K562 (cell line): ENCODE measurements around the gene PRDM16. TPM values are rescaled to one million over a fixed set of nuclear protein-coding genes. Genes with fewer than 3 reads are reported as not detected.

Experiments used
- ATAC-seq: fragments of 200-7000 bp; cut with Tn5 transposase; 3 replicates; pipeline ENCODE4 v1.9.1; 2020; ENCODE audit warnings: moderate library complexity
- BruUV-seq: library from RNA; stranded (reverse); fragments of 400-500 nt; replicated peaks from 2 replicates; lab custom pipeline; 2021; lab: Mats Ljungman, UMichigan
- CTCF ChIA-PET: fragments of 300-600 bp; formaldehyde crosslinking; extraction: SDS; loops from one replicate; lab custom pipeline; 2021; ENCODE audit warnings: low intra/inter-chr PET ratio; lab: Yijun Ruan, JAX
- POLR2A ChIA-PET: fragments of 300-600, 350-650 bp; sonication (Branson Sonifier 250); formaldehyde crosslinking; extraction: SDS; loops from one replicate; lab custom pipeline; 2021; ENCODE audit warnings: antibody characterized with exemption, inconsistent platforms; lab: Yijun Ruan, JAX
- DNase-seq, 4 experiments: peaks; one replicate each; pipeline versions ENCODE4 v3.0.0 to v3.0.0-alpha.2; 2011 to 2018; ENCODE audit warnings: low spot score in 3 of 4, mixed read lengths in 3 of 4; ENCODE audit errors: extremely low read depth in 1 of 4
- FAIRE-seq: peaks from 2 replicates; lab custom pipeline; 2011; peaks lifted over from hg19 to GRCh38; lab: Jason Lieb, UNC
- H2AFZ ChIP-seq: 2 replicates; pipeline ENCODE4 v1.6.0; 2011; ENCODE audit warnings: low read depth, low read length, control low read depth, inconsistent platforms
- H3K27ac ChIP-seq: fragments of 200-600 bp; 3 replicates; pipeline ENCODE4 v1.8.0; 2011; ENCODE audit warnings: low read depth, mild to moderate bottlenecking, control low read depth, inconsistent platforms, low read length, moderate library complexity, mixed read lengths; ENCODE audit errors: extremely low read depth
- H3K27me3 ChIP-seq, 2 experiments: fragments of 300-600 bp in 1 of 2; 2 replicates in 1 of 2; 3 replicates in 1 of 2; pipeline versions ENCODE4 v1.6.0 to v1.8.0; 2011; ENCODE audit warnings: inconsistent platforms in 2 of 2, low read length in 2 of 2, mild to moderate bottlenecking in 1 of 2, mixed read lengths in 1 of 2, moderate library complexity in 1 of 2; ENCODE audit not compliant: control insufficient read depth in 2 of 2, insufficient read depth in 2 of 2
- H3K36me3 ChIP-seq: fragments of 300-600 bp; 3 replicates; pipeline ENCODE4 v1.8.0; 2011; ENCODE audit warnings: mild to moderate bottlenecking, low read length, inconsistent platforms; ENCODE audit not compliant: control insufficient read depth, insufficient read depth
- H3K4me1 ChIP-seq, 2 experiments: fragments of 200-600 bp in 1 of 2; replicated peaks in 1 of 2; 2 replicates in 1 of 2; 3 replicates in 1 of 2; pipeline versions ENCODE4 v1.5.1 to v1.8.0; 2011; ENCODE audit warnings: inconsistent platforms in 2 of 2, low read length in 2 of 2, mild to moderate bottlenecking in 1 of 2, mixed read lengths in 1 of 2, moderate library complexity in 1 of 2; ENCODE audit not compliant: control insufficient read depth in 2 of 2, insufficient read depth in 2 of 2
- H3K4me2 ChIP-seq: 2 replicates; pipeline ENCODE4 v1.6.1; 2011; ENCODE audit warnings: low read length, control low read depth, inconsistent platforms, mixed read lengths; ENCODE audit not compliant: insufficient read depth
- H3K4me3 ChIP-seq: fragments of 200-600 bp; sonication (generic), shearing (Covaris generic); 2 replicates; pipeline ENCODE4 v1.5.1; 2016; ENCODE audit warnings: control low read depth, inconsistent platforms
- H3K79me2 ChIP-seq: fragments of 200-600 bp; 3 replicates; pipeline ENCODE4 v1.8.0; 2011; ENCODE audit warnings: low read length, inconsistent platforms; ENCODE audit not compliant: control insufficient read depth, insufficient read depth
- H3K9ac ChIP-seq, 2 experiments: 2 replicates each; pipeline versions ENCODE4 v1.6.0 to v1.6.1; 2011; ENCODE audit warnings: low read depth in 2 of 2, low read length in 2 of 2, control low read depth in 1 of 2, inconsistent platforms in 1 of 2, mild to moderate bottlenecking in 1 of 2, mixed read lengths in 1 of 2; ENCODE audit not compliant: insufficient read depth in 1 of 2
- H3K9me1 ChIP-seq: one replicate; pipeline ENCODE4 v1.6.0; 2011; ENCODE audit warnings: inconsistent platforms, mild to moderate bottlenecking, low read length, moderate library complexity; ENCODE audit not compliant: control insufficient read depth, insufficient read depth
- H3K9me3 ChIP-seq: replicated peaks from 2 replicates; pipeline ENCODE4 v1.5.1; 2011; ENCODE audit warnings: low read depth, low read length, inconsistent platforms; ENCODE audit not compliant: control insufficient read depth, insufficient read depth
- H4K20me1 ChIP-seq: replicated peaks from 2 replicates; pipeline ENCODE4 v1.6.1; 2011; ENCODE audit warnings: low read length, inconsistent platforms, mixed read lengths; ENCODE audit not compliant: control insufficient read depth, insufficient read depth
- DPF2 ChIP-seq: fragments of 450-650 bp; IDR thresholded peaks from 2 replicates; pipeline ENCODE4 v1.6.1; 2016
- FOXA3 ChIP-seq, 2 experiments: fragments of 450-650 bp in 1 of 2; sonication (generic) in 1 of 2; formaldehyde crosslinking; IDR thresholded peaks in 1 of 2; conservative IDR thresholded peaks in 1 of 2; 2 replicates each; pipeline versions ENCODE4 v1.4.0 to v1.8.0; 2020 to 2022; ENCODE audit warnings: mild to moderate bottlenecking in 2 of 2, missing genetic modification reagents in 1 of 2
- MEF2D ChIP-seq: conservative IDR thresholded peaks from 2 replicates; pipeline ENCODE4 v1.6.1; 2016; ENCODE audit warnings: low read depth, missing genetic modification characterization, missing compliant biosample characterization
- PCBP1 ChIP-seq: fragments of 200-400 bp; formaldehyde crosslinking; IDR thresholded peaks from 2 replicates; pipeline ENCODE4 v1.6.1; 2018; ENCODE audit warnings: mild to moderate bottlenecking, low read depth, low read length; ENCODE audit not compliant: poor library complexity, severe bottlenecking
- SMAD3 ChIP-seq: fragments of 450-650 bp; formaldehyde crosslinking; conservative IDR thresholded peaks from 2 replicates; pipeline ENCODE4 v1.4.0; 2020; ENCODE audit warnings: mild to moderate bottlenecking
- TCF15 ChIP-seq: fragments of 250-450 bp; sonication (Bioruptor Pico); IDR thresholded peaks from 2 replicates; pipeline ENCODE4 v1.8.0; 2022; ENCODE audit warnings: moderate library complexity, mild to moderate bottlenecking, inconsistent platforms
- WGBS: fragments of 100-300 bp; shearing (Covaris generic); methylation state at CpG from one replicate; pipeline ENCODE4 v1.1.6; 2016; ENCODE audit warnings: low coverage, mixed read lengths; ENCODE audit not compliant: insufficient coverage; ENCODE audit errors: missing lambda C conversion rate; 5-methylcytosine and 5-hydroxymethylcytosine counted together
- in situ Hi-C: fragments of 300-500 bp; cut with MboI; formaldehyde crosslinking; loops from 4 replicates; pipeline ENCODE4 v1.15.0; 2018; ENCODE audit warnings: inconsistent platforms, mixed read lengths
- intact Hi-C: fragments of 100-400 bp; cut with micrococcal nuclease; formaldehyde crosslinking; loops from 2 replicates; pipeline ENCODE4 v1.14.2; 2022
- polyA plus RNA-seq, 8 experiments: library from polyadenylated mRNA; depleted of rRNA in 4 of 8; stranded (reverse) in 5 of 8; unstranded in 3 of 8; fragments of >200 nt; fragmentation: Nextera tagmentation in 2 of 8; fragmentation: Illumina TruSeq in 1 of 8; extraction: Ambion mirVana in 2 of 8; extraction: Trizol in 1 of 8; gene quantifications; 2 replicates each; pipeline versions ENCODE4 v1.2.1 to v1.2.3, GENCODE V29; 2011 to 2014; ENCODE audit warnings: inconsistent platforms in 1 of 8, missing spikeins in 1 of 8
- total RNA-seq, 7 experiments: library from RNA; depleted of rRNA in 6 of 7; stranded (reverse); fragments of >200 nt in 6 of 7; fragmentation: Illumina TruSeq in 2 of 7; extraction: Trizol in 2 of 7; gene quantifications; 2 replicates each; pipeline versions ENCODE4 v1.2.1 to v1.2.3, GENCODE V29; 2011 to 2021; ENCODE audit warnings: low replicate concordance in 1 of 7
- TF ChIP-seq, protein P1 (sequence below), 2 experiments: IDR thresholded peaks; 2 replicates each; pipeline ENCODE4 v1.6.1; 2012; ENCODE audit warnings: improper control_type of control experiment in 2 of 2, low read depth in 2 of 2, low read length in 2 of 2, borderline replicate concordance in 1 of 2

Gene PRDM16
- total and polyA plus RNA-seq, 9 of the 15 experiments (the other 6 are each of a cell fraction or from before 2014, with no cell fraction given), result 0.10 to 0.27 TPM; not detected in 7

DNA sequence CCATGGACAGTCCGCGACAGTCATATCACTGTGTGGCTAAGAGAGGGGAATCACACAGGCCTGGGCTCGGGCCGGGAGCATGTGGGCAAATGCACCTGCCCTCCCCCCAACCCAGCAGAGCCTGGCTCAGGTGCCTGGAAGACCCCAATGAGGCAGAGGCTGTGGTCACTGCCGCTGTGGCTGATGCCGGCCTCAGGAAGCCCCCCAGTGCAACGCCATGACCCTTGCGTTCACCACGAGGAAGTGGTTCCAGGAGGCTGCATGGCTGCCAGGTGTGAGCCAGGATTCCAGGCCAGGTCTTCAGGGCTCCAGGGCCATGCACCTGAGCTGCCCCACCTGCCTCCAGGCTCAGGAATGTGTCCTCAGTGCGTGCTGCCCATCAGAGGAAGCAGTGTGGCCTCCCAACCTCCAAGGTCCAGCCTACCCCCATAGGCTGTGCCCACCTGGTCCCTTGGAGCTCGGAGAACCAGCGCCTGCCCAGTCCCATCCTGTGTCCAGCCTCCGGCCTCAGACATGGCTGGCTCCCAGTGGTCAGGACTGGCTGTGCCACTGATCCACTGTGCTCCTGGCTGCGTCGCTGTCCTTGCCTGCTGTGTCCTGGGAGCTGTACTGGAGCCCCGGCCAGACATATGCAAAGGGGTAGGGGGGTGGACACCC, 393.5 kb downstream of the PRDM16 start (continued):
- no peak for TF ChIP-seq PCBP1
- no peak for TF ChIP-seq TCF15 (CRISPR knock-in tag)
- no peak for TF ChIP-seq SMAD3
- TF ChIP-seq FOXA3 (CRISPR knock-in tag; conservative IDR thresholded peaks at IDR 0.05 in 1 of 2, IDR thresholded peaks at IDR 0.05 in 1 of 2), result no peak

DNA sequence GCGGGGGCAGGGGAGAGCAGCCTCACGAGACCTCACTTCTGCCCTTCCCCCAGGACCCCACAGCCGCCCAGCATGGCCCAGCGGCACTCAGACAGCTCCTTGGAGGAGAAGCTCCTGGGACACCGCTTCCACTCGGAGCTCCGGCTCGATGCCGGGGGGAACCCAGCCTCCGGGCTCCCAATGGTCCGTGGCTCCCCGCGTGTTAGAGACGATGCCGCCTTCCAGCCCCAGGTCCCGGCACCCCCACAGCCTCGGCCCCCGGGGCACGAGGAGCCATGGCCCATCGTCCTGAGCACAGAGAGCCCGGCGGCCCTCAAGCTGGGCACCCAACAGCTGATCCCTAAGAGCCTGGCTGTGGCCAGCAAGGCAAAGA, 394.0 kb downstream of the PRDM16 start:
- FAIRE-seq, result no peak
- no peaks in the 10 kb centered on the region for H3K9me1 ChIP-seq
- CTCF ChIA-PET, result no interaction called here

More for the DNA sequence above, 394.0 kb downstream of the PRDM16 start:
- intact Hi-C loops (no loop called here), in situ Hi-C loops (no loop called here)
- Histone ChIP-seq H3K9me3 (no peaks in the 10 kb centered on the region), H3K36me3 (no peaks in the 10 kb centered on the region), H4K20me1 (peaks cover 54% of the 10 kb centered on the region), H3K9ac (no peak overlapping the region), H3K4me1 (peaks cover 0 to 34% of the 10 kb centered on the region in 2 experiments; a peak in 2 of 5 replicates), H3K27me3 (peaks cover 65 to 94% of the 10 kb centered on the region in 2 experiments; a peak in 4 of 5 replicates), H3K4me3 (no peak overlapping the region), H3K4me2 (no peak overlapping the region), H3K79me2 (no peaks in the 10 kb centered on the region), H2AFZ (no peak overlapping the region), H3K27ac (no peak overlapping the region)
- POLR2A ChIA-PET, result no interaction called here
- ATAC-seq (no peak), DNase-seq (no peak)
- WGBS, result 1% methylated on average over 19 of the region's 22 CpGs
- BruUV-seq, result no TSS peak
- TF ChIP-seq, protein P1, sequence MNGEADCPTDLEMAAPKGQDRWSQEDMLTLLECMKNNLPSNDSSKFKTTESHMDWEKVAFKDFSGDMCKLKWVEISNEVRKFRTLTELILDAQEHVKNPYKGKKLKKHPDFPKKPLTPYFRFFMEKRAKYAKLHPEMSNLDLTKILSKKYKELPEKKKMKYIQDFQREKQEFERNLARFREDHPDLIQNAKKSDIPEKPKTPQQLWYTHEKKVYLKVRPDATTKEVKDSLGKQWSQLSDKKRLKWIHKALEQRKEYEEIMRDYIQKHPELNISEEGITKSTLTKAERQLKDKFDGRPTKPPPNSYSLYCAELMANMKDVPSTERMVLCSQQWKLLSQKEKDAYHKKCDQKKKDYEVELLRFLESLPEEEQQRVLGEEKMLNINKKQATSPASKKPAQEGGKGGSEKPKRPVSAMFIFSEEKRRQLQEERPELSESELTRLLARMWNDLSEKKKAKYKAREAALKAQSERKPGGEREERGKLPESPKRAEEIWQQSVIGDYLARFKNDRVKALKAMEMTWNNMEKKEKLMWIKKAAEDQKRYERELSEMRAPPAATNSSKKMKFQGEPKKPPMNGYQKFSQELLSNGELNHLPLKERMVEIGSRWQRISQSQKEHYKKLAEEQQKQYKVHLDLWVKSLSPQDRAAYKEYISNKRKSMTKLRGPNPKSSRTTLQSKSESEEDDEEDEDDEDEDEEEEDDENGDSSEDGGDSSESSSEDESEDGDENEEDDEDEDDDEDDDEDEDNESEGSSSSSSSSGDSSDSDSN (IDR thresholded peaks at IDR 0.05; ENCODE audit: borderline replicate concordance in 1 of 2, low read depth in 2 of 2, low read length in 2 of 2), result peak; percentile 18 to 25; a peak in 1 of 4 replicates
- TF ChIP-seq MEF2D (no peak), DPF2 (no peak)
